RCC 7860 (cell line): Measurements from ENCODE around the gene PIP5K1C.
"Not testable (repeated sequence)": the region's sequence is repeated elsewhere in the genome, so short reads cannot be mapped to it uniquely, and the experiment has no call there.

Source experiments
- DNase-seq: peaks from one replicate; pipeline ENCODE4 v3.0.0-alpha.2; 2015; ENCODE audit warnings: low spot score
- FAIRE-seq: peaks from 2 replicates; lab custom pipeline; 2012; peaks lifted over from hg19 to GRCh38; lab: Jason Lieb, UNC

The PIP5K1C gene

GRCh38 chr19:3603121-3603811 lies 97.0 kb downstream of the PIP5K1C start:
- no peak for DNase-seq
- no peak for FAIRE-seq

GRCh38 chr19:3601021-3601420 lies 99.2 kb downstream of the PIP5K1C start:
- DNase-seq (no peak), FAIRE-seq (no peak)

GRCh38 chr19:3599776-3600187 lies 100.5 kb downstream of the PIP5K1C start:
- DNase-seq (no peak), FAIRE-seq (no peak)

- no peak for FAIRE-seq
- DNase-seq: no peak
Measured at GRCh38 chr19:3595521-3596061, 104.7 kb downstream of the PIP5K1C start.

GRCh38 chr19:3593156-3593555 lies 107.1 kb downstream of the PIP5K1C start:
- FAIRE-seq (no peak), DNase-seq (no peak)

- FAIRE-seq: no peak
- DNase-seq: no peak
Measured at GRCh38 chr19:3591876-3592613, 108.2 kb downstream of the PIP5K1C start.

GRCh38 chr19:3590991-3591659 lies 109.1 kb downstream of the PIP5K1C start:
- FAIRE-seq: no peak
- no peak for DNase-seq

- no peak for DNase-seq
- no peak for FAIRE-seq
Measured at GRCh38 chr19:3589949-3590348, 110.3 kb downstream of the PIP5K1C start.

GRCh38 chr19:3589439-3589838 lies 110.8 kb downstream of the PIP5K1C start:
- FAIRE-seq (no peak), DNase-seq (no peak)

- DNase-seq (no peak), FAIRE-seq (no peak)
Measured at GRCh38 chr19:3586707-3587346, 113.4 kb downstream of the PIP5K1C start.

GRCh38 chr19:3586127-3586626 lies 114.1 kb downstream of the PIP5K1C start:
- FAIRE-seq (no peak), DNase-seq (no peak)

GRCh38 chr19:3585301-3586126 lies 114.8 kb downstream of the PIP5K1C start, which contains the start of gene GIPC3:
TSS of gene GIPC3 (plus strand) at chr19:3585478. CDS start at chr19:3585598, 120 bp downstream.
- FAIRE-seq (no peak), DNase-seq (no peak)

GRCh38 chr19:3584036-3584802 lies 116.0 kb downstream of the PIP5K1C start:
- not testable (repeated sequence) for DNase-seq, FAIRE-seq

GRCh38 chr19:3581792-3582191 lies 118.5 kb downstream of the PIP5K1C start:
- not testable (repeated sequence) for DNase-seq, FAIRE-seq
